Measurements from ENCODE around the gene NABP2.

Gene NABP2

GRCh38 chr12:56188778-56189098, 35.4 kb upstream of the NABP2 start:
- no CpG with 5 or more reads among the region's 17 CpGs for WGBS (ENCODE audit: extremely low coverage, insufficient coverage, insufficient read length)
- H4K91ac ChIP-seq (ENCODE audit: low read depth, low read length) = peak overlapping the region; percentile 83

GRCh38 chr12:56189099-56189917, 34.8 kb upstream of the NABP2 start, which contains the start of gene SMARCC2:
Gene SMARCC2, minus strand, starts transcription at chr12:56189483. Its CDS starts 22 bp downstream, at chr12:56189461.
- Histone ChIP-seq H3K36me3 (ENCODE audit: control insufficient read depth in 1 of 2, insufficient read depth in 2 of 2, low read length in 2 of 2) (peaks cover 10 to 13% of the 10 kb centered on the region in 2 experiments), H3K79me2 (ENCODE audit: control insufficient read depth, insufficient read depth, low read length, poor library complexity) (peaks cover 8% of the 10 kb centered on the region), H3K4me1 (ENCODE audit: control insufficient read depth in 1 of 2, insufficient read depth in 2 of 2, low read length in 2 of 2) (peaks cover 0 to 8% of the 10 kb centered on the region in 2 experiments), H2AK5ac (ENCODE audit: low read length) (peak within 1 kb of the TSS; percentile 85), H2BK120ac (ENCODE audit: insufficient read depth, low read length, poor library complexity) (peak within 1 kb of the TSS; percentile 77), H4K91ac (ENCODE audit: low read depth, low read length) (peak within 1 kb of the TSS; percentile 87), H3K9me3 (ENCODE audit: insufficient read depth, low read depth, low read length) (no peaks in the 10 kb centered on the region), H3K23ac (ENCODE audit: low read length) (no peak within 1 kb of the TSS), H3K27me3 (ENCODE audit: insufficient read depth, low read length) (no peaks in the 10 kb centered on the region), H4K8ac (ENCODE audit: low read depth, low read length) (peak within 1 kb of the TSS; percentile 96), H2BK5ac (ENCODE audit: low read depth, low read length, poor library complexity) (peak within 1 kb of the TSS; percentile 93), H3K4ac (ENCODE audit: low read depth, low read length) (peak within 1 kb of the TSS; percentile 97), H3K27ac (ENCODE audit: low read depth, low read length) (peak within 1 kb of the TSS; percentile 68), H3K4me3 (ENCODE audit: low read depth, low read length) (peak within 1 kb of the TSS; percentile 87), H4K12ac (ENCODE audit: low read depth, low read length) (peak within 1 kb of the TSS; percentile 98), H3K79me1 (ENCODE audit: low read length) (peaks cover 10% of the 10 kb centered on the region), H3K4me2 (ENCODE audit: low read length) (peak within 1 kb of the TSS; percentile 79), H2AFZ (ENCODE audit: insufficient read depth, low read length, poor library complexity) (peak within 1 kb of the TSS; percentile 92), H3K18ac (ENCODE audit: low read length) (peak within 1 kb of the TSS; percentile 98), H3K14ac (ENCODE audit: low read length) (peak within 1 kb of the TSS; percentile 96), H3K9ac (ENCODE audit: low read length) (peak within 1 kb of the TSS; percentile 74), H2BK12ac (ENCODE audit: low read length) (peak within 1 kb of the TSS; percentile 69)
- peak; percentile 94 to 98 for DNase-seq
- no CpG with 5 or more reads among the region's 93 CpGs for WGBS (ENCODE audit: extremely low coverage, insufficient coverage, insufficient read length)

More at GRCh38 chr12:56188778-56189098, 35.4 kb upstream of the NABP2 start:
- Histone ChIP-seq H3K4me3 (ENCODE audit: low read depth, low read length) (peak overlapping the region; percentile 87), H3K23ac (ENCODE audit: low read length) (no peak overlapping the region), H3K18ac (ENCODE audit: low read length) (peak overlapping the region; percentile 90), H3K9ac (ENCODE audit: low read length) (peak overlapping the region; percentile 49), H4K8ac (ENCODE audit: low read depth, low read length) (peak overlapping the region; percentile 78), H3K4me2 (ENCODE audit: low read length) (peak overlapping the region; percentile 79), H4K12ac (ENCODE audit: low read depth, low read length) (peak overlapping the region; percentile 86), H2AFZ (ENCODE audit: insufficient read depth, low read length, poor library complexity) (peak overlapping the region; percentile 71), H2BK12ac (ENCODE audit: low read length) (no peak overlapping the region), H3K27ac (ENCODE audit: low read depth, low read length) (no peak overlapping the region), H3K9me3 (ENCODE audit: insufficient read depth, low read depth, low read length) (no peaks in the 10 kb centered on the region), H3K4me1 (ENCODE audit: control insufficient read depth in 1 of 2, insufficient read depth in 2 of 2, low read length in 2 of 2) (peaks cover 0 to 8% of the 10 kb centered on the region in 2 experiments), H3K79me1 (ENCODE audit: low read length) (peaks cover 10% of the 10 kb centered on the region), H3K36me3 (ENCODE audit: control insufficient read depth in 1 of 2, insufficient read depth in 2 of 2, low read length in 2 of 2) (peaks cover 10 to 17% of the 10 kb centered on the region in 2 experiments), H3K79me2 (ENCODE audit: control insufficient read depth, insufficient read depth, low read length, poor library complexity) (peaks cover 8% of the 10 kb centered on the region), H2BK5ac (ENCODE audit: low read depth, low read length, poor library complexity) (peak overlapping the region; percentile 61), H3K14ac (ENCODE audit: low read length) (peak overlapping the region; percentile 84), H3K4ac (ENCODE audit: low read depth, low read length) (peak overlapping the region; percentile 9), H2AK5ac (ENCODE audit: low read length) (peak overlapping the region; percentile 81), H2BK120ac (ENCODE audit: insufficient read depth, low read length, poor library complexity) (peak overlapping the region; percentile 77), H3K27me3 (ENCODE audit: insufficient read depth, low read length) (no peaks in the 10 kb centered on the region)
- DNase-seq = no peak

DNA sequence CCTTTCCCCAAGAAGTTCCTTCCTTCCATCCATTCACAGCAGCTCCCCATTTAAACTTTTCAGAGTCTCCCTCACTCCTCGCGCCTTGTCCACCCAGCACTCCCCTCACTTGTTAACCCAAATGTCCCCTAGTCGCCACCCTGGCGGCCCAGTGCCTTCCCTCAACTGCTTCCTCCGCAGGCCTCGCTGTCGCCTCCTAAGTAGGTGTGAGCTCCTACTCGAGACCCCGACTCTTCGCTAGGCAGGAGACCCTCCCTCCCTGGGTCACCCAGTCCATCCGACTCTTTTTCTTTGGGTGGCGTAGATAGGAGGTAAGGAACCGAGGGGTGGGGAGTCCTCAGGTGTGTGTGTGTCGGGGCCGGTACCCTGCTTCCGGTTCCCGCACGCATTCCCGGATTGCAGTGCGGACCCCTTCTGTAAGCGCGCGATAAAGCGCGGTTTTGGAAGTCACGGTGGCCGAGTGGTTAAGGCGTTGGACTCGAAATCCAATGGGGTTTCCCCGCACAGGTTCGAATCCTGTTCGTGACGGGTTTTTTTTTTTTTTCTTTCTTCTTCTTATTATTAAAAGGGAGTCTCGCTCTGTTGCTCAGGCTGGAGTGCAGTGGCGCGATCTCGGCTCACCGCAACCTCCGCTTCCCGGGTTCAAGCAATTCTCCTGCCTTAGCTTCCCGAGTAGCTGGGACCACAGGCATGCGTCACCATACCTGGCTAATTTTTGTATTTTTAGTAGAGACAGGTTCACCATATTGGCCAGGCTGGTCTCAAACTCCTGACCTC, 34.0 kb upstream of the NABP2 start:
- Histone ChIP-seq H3K4ac (ENCODE audit: low read depth, low read length) (peak overlapping the region; percentile 77), H4K12ac (ENCODE audit: low read depth, low read length) (peak overlapping the region; percentile 98), H3K4me1 (ENCODE audit: control insufficient read depth in 1 of 2, insufficient read depth in 2 of 2, low read length in 2 of 2) (peaks cover 0 to 8% of the 10 kb centered on the region in 2 experiments), H2BK5ac (ENCODE audit: low read depth, low read length, poor library complexity) (peak overlapping the region; percentile 74), H3K14ac (ENCODE audit: low read length) (peak overlapping the region; percentile 96), H2BK12ac (ENCODE audit: low read length) (peak overlapping the region; percentile 69), H4K8ac (ENCODE audit: low read depth, low read length) (peak overlapping the region; percentile 96), H3K9ac (ENCODE audit: low read length) (peak overlapping the region; percentile 24), H3K4me3 (ENCODE audit: low read depth, low read length) (peak overlapping the region; percentile 79), H2AK5ac (ENCODE audit: low read length) (peak overlapping the region; percentile 39), H4K91ac (ENCODE audit: low read depth, low read length) (peak overlapping the region; percentile 87), H3K4me2 (ENCODE audit: low read length) (peak overlapping the region; percentile 63), H3K27ac (ENCODE audit: low read depth, low read length) (peak overlapping the region; percentile 68), H3K79me2 (ENCODE audit: control insufficient read depth, insufficient read depth, low read length, poor library complexity) (peaks cover 8% of the 10 kb centered on the region), H3K27me3 (ENCODE audit: insufficient read depth, low read length) (no peaks in the 10 kb centered on the region), H2AFZ (ENCODE audit: insufficient read depth, low read length, poor library complexity) (peak overlapping the region; percentile 89), H3K9me3 (ENCODE audit: insufficient read depth, low read depth, low read length) (no peaks in the 10 kb centered on the region), H3K18ac (ENCODE audit: low read length) (peak overlapping the region; percentile 90), H2BK120ac (ENCODE audit: insufficient read depth, low read length, poor library complexity) (peak overlapping the region; percentile 76), H3K23ac (ENCODE audit: low read length) (no peak overlapping the region), H3K79me1 (ENCODE audit: low read length) (peaks cover 10% of the 10 kb centered on the region), H3K36me3 (ENCODE audit: control insufficient read depth in 1 of 2, insufficient read depth in 2 of 2, low read length in 2 of 2) (peaks cover 6 to 7% of the 10 kb centered on the region in 2 experiments)
- no CpG with 5 or more reads among the region's 42 CpGs for WGBS (ENCODE audit: extremely low coverage, insufficient coverage, insufficient read length)
- DNase-seq = peak; percentile 71 to 90

DNA sequence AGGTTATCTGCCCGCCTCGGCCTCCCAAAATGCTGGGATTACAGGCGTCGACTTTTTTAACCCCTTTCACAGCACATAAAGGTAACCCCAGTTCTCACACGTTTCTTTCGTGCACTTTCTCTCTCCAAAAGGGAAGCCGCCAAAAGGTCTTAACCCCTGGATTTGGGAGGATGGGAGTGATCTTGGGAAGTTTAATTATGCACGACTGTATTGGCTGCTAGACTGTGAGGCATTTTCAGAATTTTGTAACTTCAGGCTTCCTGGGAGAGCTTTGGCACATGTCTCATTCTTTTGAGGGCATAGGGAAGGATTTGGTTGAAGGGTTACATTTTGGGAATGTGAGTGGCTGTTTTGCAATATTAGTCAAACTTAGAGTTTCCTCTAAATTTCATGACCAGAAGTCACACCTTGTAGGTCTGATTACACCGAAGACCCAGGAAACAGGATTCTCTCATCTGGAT, 33.4 kb upstream of the NABP2 start:
- H2BK120ac ChIP-seq (ENCODE audit: insufficient read depth, low read length, poor library complexity) = no peak overlapping the region
- no peak overlapping the region for H3K23ac ChIP-seq (ENCODE audit: low read length)
- H3K79me2 ChIP-seq (ENCODE audit: control insufficient read depth, insufficient read depth, low read length, poor library complexity) = peaks cover 8% of the 10 kb centered on the region
- H3K4me2 ChIP-seq (ENCODE audit: low read length) = peak overlapping the region; percentile 63
- H4K91ac ChIP-seq (ENCODE audit: low read depth, low read length) = no peak overlapping the region
- H3K4me3 ChIP-seq (ENCODE audit: low read depth, low read length) = no peak overlapping the region
- no CpG with 5 or more reads among the region's 9 CpGs for WGBS (ENCODE audit: extremely low coverage, insufficient coverage, insufficient read length)
- peak in 1 of 2 donors; percentile 34 for DNase-seq
- peaks cover 10% of the 10 kb centered on the region for H3K79me1 ChIP-seq (ENCODE audit: low read length)
- H2BK12ac ChIP-seq (ENCODE audit: low read length) = no peak overlapping the region
- H4K8ac ChIP-seq (ENCODE audit: low read depth, low read length) = peak overlapping the region; percentile 40
- no peak overlapping the region for H3K9ac ChIP-seq (ENCODE audit: low read length)
- H3K4me1 ChIP-seq (ENCODE audit: control insufficient read depth in 1 of 2, insufficient read depth in 2 of 2, low read length in 2 of 2) = peaks cover 0 to 8% of the 10 kb centered on the region in 2 experiments
- no peak overlapping the region for H3K18ac ChIP-seq (ENCODE audit: low read length)
- H3K27me3 ChIP-seq (ENCODE audit: insufficient read depth, low read length) = no peaks in the 10 kb centered on the region
- peak overlapping the region; percentile 16 for H3K27ac ChIP-seq (ENCODE audit: low read depth, low read length)
- no peak overlapping the region for H4K12ac ChIP-seq (ENCODE audit: low read depth, low read length)
- peak overlapping the region; percentile 76 for H2AFZ ChIP-seq (ENCODE audit: insufficient read depth, low read length, poor library complexity)
- H3K4ac ChIP-seq (ENCODE audit: low read depth, low read length) = no peak overlapping the region
- no peak overlapping the region for H3K14ac ChIP-seq (ENCODE audit: low read length)
- no peaks in the 10 kb centered on the region for H3K9me3 ChIP-seq (ENCODE audit: insufficient read depth, low read depth, low read length)
- H2AK5ac ChIP-seq (ENCODE audit: low read length) = no peak overlapping the region
- H3K36me3 ChIP-seq (ENCODE audit: control insufficient read depth in 1 of 2, insufficient read depth in 2 of 2, low read length in 2 of 2) = peaks cover 2 to 3% of the 10 kb centered on the region in 2 experiments
- H2BK5ac ChIP-seq (ENCODE audit: low read depth, low read length, poor library complexity) = no peak overlapping the region
